ENCODE results near the gene NAGA. TPM values are rescaled to one million over a fixed set of nuclear protein-coding genes. Genes with fewer than 3 reads are reported as not detected.
"Not testable (repeated sequence)": the region's sequence is repeated elsewhere in the genome, so short reads cannot be mapped to it uniquely, and the experiment has no call there.

Gene NAGA
- total RNA-seq, 1 donor from 2014 or later, result 18.7 TPM

DNA sequence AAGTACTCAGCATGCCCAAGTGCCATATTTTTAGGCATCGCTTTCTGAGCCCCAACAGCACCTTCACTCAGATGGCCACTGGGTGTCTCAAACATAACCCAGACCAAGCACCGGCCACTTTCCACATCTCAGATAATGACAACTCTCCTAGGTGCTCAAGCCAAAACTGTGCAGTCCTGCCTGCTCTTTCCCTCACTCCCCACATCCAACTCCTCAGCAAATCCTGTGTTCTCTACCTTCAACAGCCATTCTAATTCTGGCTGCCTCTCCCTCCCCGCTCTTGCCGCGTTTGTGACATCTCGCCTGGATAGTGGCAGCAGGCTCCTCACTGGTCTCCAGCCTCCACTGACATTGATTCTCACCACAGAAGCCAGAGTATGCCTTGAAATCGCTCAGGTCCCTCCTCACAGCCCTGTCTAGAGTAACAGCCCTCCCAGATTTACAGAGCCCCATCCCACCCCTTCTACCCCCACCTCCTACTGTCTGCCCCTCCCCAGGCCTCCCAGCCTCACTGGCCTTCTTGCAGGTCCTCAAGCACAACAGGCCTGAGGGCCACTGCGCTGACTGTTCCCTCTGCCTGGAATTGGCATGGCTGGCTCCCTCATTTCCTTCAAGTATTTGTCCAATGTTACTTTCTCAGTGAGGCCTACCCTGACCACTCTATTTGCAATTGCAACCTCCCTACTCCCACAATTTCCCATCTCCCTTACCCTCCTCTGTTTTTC, 2.2 kb upstream of the NAGA start:
- DNase-seq (ENCODE audit: low read depth), result no peak
- no peak for FAIRE-seq

DNA sequence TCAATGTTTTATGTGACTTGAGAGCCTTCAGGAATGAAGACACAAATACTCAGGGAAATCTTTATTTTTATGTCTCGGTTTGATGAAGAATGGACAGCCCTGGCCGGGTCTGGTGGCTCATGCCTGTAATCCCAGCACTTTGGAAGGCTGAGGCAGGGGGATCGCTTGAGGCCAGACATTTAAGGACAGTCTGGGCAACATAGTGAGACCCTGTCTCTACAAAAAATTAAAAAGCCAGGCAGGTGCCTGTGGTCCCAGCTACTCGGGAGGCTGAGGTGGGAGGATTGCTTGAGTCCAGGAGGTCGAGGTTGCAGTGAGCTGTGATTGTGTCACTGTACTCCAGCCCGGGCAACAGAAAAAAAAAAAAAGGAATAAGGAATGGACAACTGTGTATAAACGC, 896 bp upstream of the NAGA start:
- H3K36me3 ChIP-seq (ENCODE audit: control insufficient read depth, insufficient read depth, low read length); DNase-seq (ENCODE audit: low read depth); FAIRE-seq; H3K27me3 ChIP-seq (ENCODE audit: control insufficient read depth, insufficient read depth, low read length): not testable (repeated sequence)
- peak overlapping the region; percentile 47 for H3K4me3 ChIP-seq (ENCODE audit: low read depth, low read length)

More for the DNA sequence above, 2.2 kb upstream of the NAGA start:
- H3K27me3 ChIP-seq (ENCODE audit: control insufficient read depth, insufficient read depth, low read length), result no peaks in the 10 kb centered on the region
- H3K36me3 ChIP-seq (ENCODE audit: control insufficient read depth, insufficient read depth, low read length), result peaks cover 4% of the 10 kb centered on the region
- no peak overlapping the region for H3K4me3 ChIP-seq (ENCODE audit: low read depth, low read length)
- TF ChIP-seq, protein P1, sequence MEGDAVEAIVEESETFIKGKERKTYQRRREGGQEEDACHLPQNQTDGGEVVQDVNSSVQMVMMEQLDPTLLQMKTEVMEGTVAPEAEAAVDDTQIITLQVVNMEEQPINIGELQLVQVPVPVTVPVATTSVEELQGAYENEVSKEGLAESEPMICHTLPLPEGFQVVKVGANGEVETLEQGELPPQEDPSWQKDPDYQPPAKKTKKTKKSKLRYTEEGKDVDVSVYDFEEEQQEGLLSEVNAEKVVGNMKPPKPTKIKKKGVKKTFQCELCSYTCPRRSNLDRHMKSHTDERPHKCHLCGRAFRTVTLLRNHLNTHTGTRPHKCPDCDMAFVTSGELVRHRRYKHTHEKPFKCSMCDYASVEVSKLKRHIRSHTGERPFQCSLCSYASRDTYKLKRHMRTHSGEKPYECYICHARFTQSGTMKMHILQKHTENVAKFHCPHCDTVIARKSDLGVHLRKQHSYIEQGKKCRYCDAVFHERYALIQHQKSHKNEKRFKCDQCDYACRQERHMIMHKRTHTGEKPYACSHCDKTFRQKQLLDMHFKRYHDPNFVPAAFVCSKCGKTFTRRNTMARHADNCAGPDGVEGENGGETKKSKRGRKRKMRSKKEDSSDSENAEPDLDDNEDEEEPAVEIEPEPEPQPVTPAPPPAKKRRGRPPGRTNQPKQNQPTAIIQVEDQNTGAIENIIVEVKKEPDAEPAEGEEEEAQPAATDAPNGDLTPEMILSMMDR (IDR thresholded peaks at IDR 0.05; ENCODE audit: insufficient read depth, low read length, severe bottlenecking), result no peak

DNA sequence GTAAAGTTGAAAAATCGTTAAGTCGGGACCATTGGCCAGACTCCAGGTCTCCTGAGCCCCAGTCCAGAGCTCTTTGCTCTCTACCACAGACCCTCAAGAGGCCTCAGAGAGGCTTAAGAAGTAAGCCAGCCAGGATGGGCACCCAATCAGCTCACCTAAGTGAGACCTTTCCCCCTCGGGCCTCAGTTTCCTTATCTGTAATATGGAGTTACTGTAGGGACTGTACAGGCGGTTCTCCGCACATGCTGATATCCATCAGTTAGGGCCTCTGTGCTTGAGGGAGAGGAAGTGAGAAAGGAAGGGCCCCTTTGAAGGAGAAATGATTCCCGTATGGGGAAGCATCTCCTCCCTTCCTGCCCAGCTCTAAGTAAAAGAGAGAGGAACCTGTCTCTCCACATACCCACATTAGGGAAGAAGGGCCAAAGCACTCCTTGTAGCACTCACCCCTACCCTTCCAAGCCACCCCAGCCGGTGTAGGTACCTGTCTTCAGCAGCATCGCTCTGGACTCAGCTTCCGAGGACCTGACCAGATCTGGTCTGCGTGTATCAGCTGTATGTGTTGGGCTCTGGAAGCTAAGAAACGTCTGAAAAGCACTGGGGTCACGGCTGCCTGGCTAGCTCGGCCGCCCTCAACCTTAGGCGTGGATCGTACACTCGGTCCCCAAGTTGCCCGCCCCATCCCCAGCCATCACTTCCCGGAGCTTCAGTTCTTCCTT, 653 bp downstream of the NAGA start:
- Histone ChIP-seq H3K4me3 (ENCODE audit: low read depth, low read length) (peak overlapping the region; percentile 47), H3K27me3 (ENCODE audit: control insufficient read depth, insufficient read depth, low read length) (no peaks in the 10 kb centered on the region), H3K36me3 (ENCODE audit: control insufficient read depth, insufficient read depth, low read length) (peaks cover 12% of the 10 kb centered on the region)
- TF ChIP-seq, protein P1 (IDR thresholded peaks at IDR 0.05; ENCODE audit: insufficient read depth, low read length, severe bottlenecking), result no peak
- no peak for DNase-seq (ENCODE audit: low read depth)
- no peak for FAIRE-seq

DNA sequence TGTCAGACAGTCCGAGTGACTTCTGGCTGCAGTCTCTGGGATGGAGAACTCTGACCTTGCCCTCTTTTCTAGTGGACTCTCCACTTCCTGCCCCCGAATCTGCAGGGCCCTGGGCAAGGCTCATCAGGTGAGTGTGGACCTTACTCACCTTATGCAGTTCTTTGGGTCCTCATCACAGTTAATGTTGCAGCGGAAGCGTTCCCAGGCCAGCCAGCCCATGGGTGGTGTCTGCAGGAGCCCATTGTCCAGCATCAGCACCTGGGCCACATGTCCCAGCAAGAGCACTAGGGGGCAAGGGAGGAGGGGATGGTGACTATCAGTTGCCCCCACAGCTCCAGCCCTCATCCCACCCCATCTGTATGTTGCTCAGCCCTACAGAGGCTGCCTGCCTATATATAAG, 2.3 kb downstream of the NAGA start:
- Histone ChIP-seq H3K27me3 (ENCODE audit: control insufficient read depth, insufficient read depth, low read length) (no peaks in the 10 kb centered on the region), H3K36me3 (ENCODE audit: control insufficient read depth, insufficient read depth, low read length) (peaks cover 12% of the 10 kb centered on the region), H3K4me3 (ENCODE audit: low read depth, low read length) (no peak overlapping the region)
- FAIRE-seq (no peak), DNase-seq (ENCODE audit: low read depth) (no peak)
- TF ChIP-seq, protein P1 (IDR thresholded peaks at IDR 0.05; ENCODE audit: insufficient read depth, low read length, severe bottlenecking), result no peak

DNA sequence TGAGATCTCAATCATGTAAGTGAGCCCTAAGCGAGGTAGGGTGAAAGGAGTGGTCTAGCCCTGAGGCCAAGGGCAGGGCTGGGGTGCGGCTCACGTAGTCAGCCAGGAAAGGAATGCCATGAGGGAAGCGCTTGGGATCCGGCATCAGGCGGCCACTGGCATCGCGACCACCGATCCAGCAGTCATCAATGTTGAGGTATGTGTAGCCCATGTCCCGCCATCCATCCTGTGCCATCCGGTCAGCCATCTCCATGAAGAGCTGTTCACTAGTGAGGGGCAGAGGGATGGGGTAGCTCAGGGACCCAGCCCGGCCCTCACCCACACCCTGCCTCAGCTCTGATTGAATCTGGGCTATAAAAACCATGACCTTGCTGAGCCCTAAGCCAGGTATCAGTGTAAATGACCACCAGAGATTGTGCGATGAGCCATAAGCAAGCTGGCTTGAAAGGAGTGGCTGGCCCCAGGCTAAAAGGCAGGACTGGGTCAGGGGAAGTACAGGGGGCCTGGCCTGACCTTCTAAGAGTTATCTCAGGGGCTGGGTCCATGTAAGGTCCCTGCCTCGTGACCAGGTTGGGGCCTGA, 2.9 kb downstream of the NAGA start:
- no peak overlapping the region for H3K4me3 ChIP-seq (ENCODE audit: low read depth, low read length)
- FAIRE-seq (peak; percentile 50), DNase-seq (ENCODE audit: low read depth) (no peak)
- no peaks in the 10 kb centered on the region for H3K27me3 ChIP-seq (ENCODE audit: control insufficient read depth, insufficient read depth, low read length)
- H3K36me3 ChIP-seq (ENCODE audit: control insufficient read depth, insufficient read depth, low read length), result peaks cover 12% of the 10 kb centered on the region
- TF ChIP-seq, protein P1 (IDR thresholded peaks at IDR 0.05; ENCODE audit: insufficient read depth, low read length, severe bottlenecking), result no peak

DNA sequence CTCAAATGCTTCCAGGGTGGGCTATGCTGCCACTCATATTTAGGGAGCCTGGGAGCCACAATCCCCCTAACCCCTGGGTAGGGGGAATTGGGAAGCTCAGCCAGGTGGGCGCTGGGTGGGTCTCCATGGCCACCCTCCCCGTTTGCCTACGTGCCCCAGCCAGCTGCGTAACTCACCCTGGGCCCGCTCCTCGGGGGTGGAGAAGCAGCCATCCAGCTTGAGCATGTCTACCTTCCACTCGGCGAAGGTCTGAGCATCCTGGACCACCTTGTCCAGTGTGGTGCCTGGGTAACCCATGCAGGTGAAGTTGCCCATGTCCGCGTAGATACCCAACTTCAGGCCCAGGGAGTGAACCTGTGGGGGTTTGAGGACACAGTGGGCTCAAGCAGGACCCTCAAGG, 3.7 kb downstream of the NAGA start:
- Histone ChIP-seq H3K27me3 (ENCODE audit: control insufficient read depth, insufficient read depth, low read length) (no peaks in the 10 kb centered on the region), H3K4me3 (ENCODE audit: low read depth, low read length) (no peak overlapping the region), H3K36me3 (ENCODE audit: control insufficient read depth, insufficient read depth, low read length) (peaks cover 12% of the 10 kb centered on the region)
- TF ChIP-seq, protein P1 (IDR thresholded peaks at IDR 0.05; ENCODE audit: insufficient read depth, low read length, severe bottlenecking), result no peak
- FAIRE-seq, result no peak
- no peak for DNase-seq (ENCODE audit: low read depth)
